HuH-7.5 (cell line): ENCODE measurements around the gene STK11.

Experiments
- DNase-seq: peaks from one replicate; pipeline ENCODE4 v3.0.0; 2011; ENCODE audit warnings: low spot score

The STK11 gene

GRCh38 chr19:1226522-1227303 is 21.1 kb downstream of the STK11 start:
- no peak for DNase-seq

GRCh38 chr19:1227304-1228054 is 21.9 kb downstream of the STK11 start:
- no peak for DNase-seq

GRCh38 chr19:1228161-1228957 is 22.8 kb downstream of the STK11 start:
- DNase-seq, result no peak

GRCh38 chr19:1229056-1229923 is 23.7 kb downstream of the STK11 start:
- no peak for DNase-seq

GRCh38 chr19:1229924-1230782 is 24.6 kb downstream of the STK11 start:
- DNase-seq, result no peak

GRCh38 chr19:1230783-1231489 is 25.4 kb downstream of the STK11 start:
- peak; percentile 49 for DNase-seq

GRCh38 chr19:1231729-1232637 is 26.4 kb downstream of the STK11 start:
- peak; percentile 32 for DNase-seq

GRCh38 chr19:1232652-1233072 is 27.1 kb downstream of the STK11 start:
- no peak for DNase-seq

GRCh38 chr19:1233115-1233667 is 27.6 kb downstream of the STK11 start:
- DNase-seq, result no peak

- no peak for DNase-seq
Observed at GRCh38 chr19:1234051-1234954, 28.7 kb downstream of the STK11 start.

GRCh38 chr19:1234955-1235380 is 29.4 kb downstream of the STK11 start:
- no peak for DNase-seq

GRCh38 chr19:1235625-1236538 is 30.3 kb downstream of the STK11 start:
- DNase-seq, result no peak

GRCh38 chr19:1236576-1236975 is 31.0 kb downstream of the STK11 start:
- DNase-seq, result no peak

GRCh38 chr19:1237027-1237659 is 31.6 kb downstream of the STK11 start:
- no peak for DNase-seq

- DNase-seq, result peak; percentile 91
Observed at GRCh38 chr19:1237754-1238368, 32.3 kb downstream of the STK11 start, which contains the start of gene CBARP. CBARP (minus strand) TSS chr19:1238005; CDS start chr19:1236100, 1,905 bp downstream.
